Mammary epithelial cell (primary cell): ENCODE results near the gene SLC44A1.

Experiments
- EZH2 ChIP-seq: IDR thresholded peaks from 2 replicates; pipeline ENCODE4 v1.6.1; 2012; ENCODE audit warnings: low read length, inconsistent platforms, borderline replicate concordance
- TF ChIP-seq, protein P1 (sequence below), 2 donors: IDR thresholded peaks in 1 of 2; conservative IDR thresholded peaks in 1 of 2; 2 replicates each; pipeline ENCODE4 v1.5.1; 2011 to 2012; ENCODE audit warnings: inconsistent platforms in 2 of 2, low read length in 2 of 2, mild to moderate bottlenecking in 2 of 2, control low read depth in 1 of 2, low read depth in 1 of 2; ENCODE audit not compliant: insufficient read depth in 1 of 2; ENCODE audit errors: extremely low read depth in 1 of 2

DNA sequence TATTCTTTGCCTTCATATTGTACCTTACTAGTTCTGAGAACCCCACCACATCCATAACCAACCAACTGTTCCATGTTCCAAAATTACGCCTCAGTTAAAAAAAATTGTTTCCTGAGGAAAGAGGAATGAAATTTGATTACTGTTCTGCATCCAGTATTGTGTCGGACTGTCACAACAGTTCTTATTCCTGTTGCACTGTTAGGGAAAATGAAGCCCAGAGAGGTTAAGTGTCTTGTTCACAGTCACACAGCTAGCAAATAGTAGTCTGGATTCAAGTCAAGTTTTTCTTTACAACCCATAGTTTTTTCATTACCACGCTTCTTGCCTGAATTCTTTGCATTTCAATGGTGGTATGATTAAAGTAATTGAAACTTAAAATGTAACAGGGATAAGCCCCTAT is 207.7 kb downstream of the SLC44A1 start:
- TF ChIP-seq, protein P1, sequence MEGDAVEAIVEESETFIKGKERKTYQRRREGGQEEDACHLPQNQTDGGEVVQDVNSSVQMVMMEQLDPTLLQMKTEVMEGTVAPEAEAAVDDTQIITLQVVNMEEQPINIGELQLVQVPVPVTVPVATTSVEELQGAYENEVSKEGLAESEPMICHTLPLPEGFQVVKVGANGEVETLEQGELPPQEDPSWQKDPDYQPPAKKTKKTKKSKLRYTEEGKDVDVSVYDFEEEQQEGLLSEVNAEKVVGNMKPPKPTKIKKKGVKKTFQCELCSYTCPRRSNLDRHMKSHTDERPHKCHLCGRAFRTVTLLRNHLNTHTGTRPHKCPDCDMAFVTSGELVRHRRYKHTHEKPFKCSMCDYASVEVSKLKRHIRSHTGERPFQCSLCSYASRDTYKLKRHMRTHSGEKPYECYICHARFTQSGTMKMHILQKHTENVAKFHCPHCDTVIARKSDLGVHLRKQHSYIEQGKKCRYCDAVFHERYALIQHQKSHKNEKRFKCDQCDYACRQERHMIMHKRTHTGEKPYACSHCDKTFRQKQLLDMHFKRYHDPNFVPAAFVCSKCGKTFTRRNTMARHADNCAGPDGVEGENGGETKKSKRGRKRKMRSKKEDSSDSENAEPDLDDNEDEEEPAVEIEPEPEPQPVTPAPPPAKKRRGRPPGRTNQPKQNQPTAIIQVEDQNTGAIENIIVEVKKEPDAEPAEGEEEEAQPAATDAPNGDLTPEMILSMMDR (conservative IDR thresholded peaks at IDR 0.05 in 1 of 2, IDR thresholded peaks at IDR 0.05 in 1 of 2; ENCODE audit: extremely low read depth in 1 of 2, insufficient read depth in 1 of 2, low read depth in 1 of 2, low read length in 2 of 2), result no peak
- TF ChIP-seq EZH2, result no peak
